ENCODE measurements around the gene DOCK8. TPM values are rescaled to one million over a fixed set of nuclear protein-coding genes. Genes with fewer than 3 reads are reported as not detected.

The DOCK8 gene
- total RNA-seq, 1 experiment from 2014 or later = 0.37 TPM

GRCh38 chr9:206481-206880, 8.2 kb upstream of the DOCK8 start:
- H3K4me3 ChIP-seq (replicated peaks in 1 of 2; ENCODE audit: low read depth in 1 of 2, low read length in 2 of 2) = no peak overlapping the region
- BruUV-seq (replicated peaks) = no TSS peak
- no peaks in the 10 kb centered on the region for H3K4me1 ChIP-seq (ENCODE audit: control insufficient read depth in 1 of 2, insufficient read depth in 2 of 2, low read length in 2 of 2)
- ChIA-PET RAD21 (ENCODE audit: low non-redundant PET in 1 of 2, low total read pairs in 2 of 2, uncharacterized antibody in 2 of 2, unreplicated experiment in 2 of 2) (no interaction called here), POLR2A (no interaction called here), CTCF (no interaction called here)
- H3K79me2 ChIP-seq (ENCODE audit: insufficient read depth, low read length) = no peaks in the 10 kb centered on the region
- no peaks in the 10 kb centered on the region for H3K9me2 ChIP-seq (ENCODE audit: insufficient read depth)
- H3K4me2 ChIP-seq (ENCODE audit: low read length) = no peak overlapping the region
- H3K9ac ChIP-seq (ENCODE audit: low read length) = no peak overlapping the region
- DNase-seq (ENCODE audit: low read depth, low spot score) (no peak), ATAC-seq (no peak)
- no peaks in the 10 kb centered on the region for H3K27me3 ChIP-seq (ENCODE audit: insufficient read depth, low read length)
- TF ChIP-seq EGR1 (IDR thresholded peaks at IDR 0.05; ENCODE audit: low read depth) = no peak
- no peak for TF ChIP-seq CBX3 (IDR thresholded peaks at IDR 0.05; ENCODE audit: low read depth)
- no peak for TF ChIP-seq ZBTB33 (IDR thresholded peaks at IDR 0.05; ENCODE audit: extremely low read depth, insufficient replicate concordance, low read length)
- TF ChIP-seq SRF (IDR thresholded peaks at IDR 0.05; ENCODE audit: low read depth) = no peak
- TF ChIP-seq EZH2phosphoT487 (IDR thresholded peaks at IDR 0.05; ENCODE audit: borderline replicate concordance) = no peak
- TF ChIP-seq, protein P1, sequence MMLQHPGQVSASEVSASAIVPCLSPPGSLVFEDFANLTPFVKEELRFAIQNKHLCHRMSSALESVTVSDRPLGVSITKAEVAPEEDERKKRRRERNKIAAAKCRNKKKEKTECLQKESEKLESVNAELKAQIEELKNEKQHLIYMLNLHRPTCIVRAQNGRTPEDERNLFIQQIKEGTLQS (IDR thresholded peaks at IDR 0.05) = no peak
- no peak for TF ChIP-seq POLR2AphosphoS5 (IDR thresholded peaks at IDR 0.05; ENCODE audit: low read depth, low read length)
- no peak for TF ChIP-seq YY1 (IDR thresholded peaks at IDR 0.05; ENCODE audit: extremely low read depth, insufficient replicate concordance, low read depth, low read length)
- no peak for TF ChIP-seq SP1 (IDR thresholded peaks at IDR 0.05; ENCODE audit: low read depth)
- TF ChIP-seq ZNF274 (IDR thresholded peaks at IDR 0.05; ENCODE audit: low read depth, low read length) = no peak
- TF ChIP-seq JUND (IDR thresholded peaks at IDR 0.05) = no peak
- no peak for TF ChIP-seq CEBPB (IDR thresholded peaks at IDR 0.05; ENCODE audit: low read depth)
- no peak for TF ChIP-seq SIN3A (IDR thresholded peaks at IDR 0.05; ENCODE audit: low read depth)
- no peak for TF ChIP-seq FOSL1 (IDR thresholded peaks at IDR 0.05; ENCODE audit: low read depth)
- TF ChIP-seq RAD21 (IDR thresholded peaks at IDR 0.05; ENCODE audit: low read depth) = no peak
- H3K9me3 ChIP-seq (ENCODE audit: control insufficient read depth in 1 of 2, insufficient read depth in 1 of 2, low read depth in 1 of 2, low read length in 2 of 2) = no peaks in the 10 kb centered on the region
- H3K27ac ChIP-seq (ENCODE audit: low read depth, low read length) = no peak overlapping the region
- intact Hi-C loops (cut with micrococcal nuclease) = no loop called here
- no peaks in the 10 kb centered on the region for H3K36me3 ChIP-seq (ENCODE audit: control insufficient read depth in 1 of 2, insufficient read depth in 2 of 2, low read length in 2 of 2)
- no peaks in the 10 kb centered on the region for H4K20me1 ChIP-seq (ENCODE audit: insufficient read depth)
- no peak overlapping the region for H2AFZ ChIP-seq (ENCODE audit: low read depth, low read length, poor library complexity, severe bottlenecking)

Measured in HCT116 (cell line).